AG04449 (cell line): ENCODE results near the gene TLR7.

Experiments used
- CTCF ChIA-PET: fragments of 350-600 bp; formaldehyde crosslinking; extraction: SDS; loops from one replicate; lab custom pipeline; 2021; ENCODE audit warnings: antibody characterized with exemption; lab: Yijun Ruan, JAX
- POLR2A ChIA-PET: fragments of 400-600, 350-600 bp; formaldehyde crosslinking; extraction: SDS; loops from one replicate; lab custom pipeline; 2020; ENCODE audit warnings: antibody characterized with exemption, inconsistent platforms; lab: Yijun Ruan, JAX
- DNase-seq: peaks from one replicate; pipeline ENCODE4 v3.0.0-alpha.2; 2010; ENCODE audit warnings: low read depth, low spot score
- H3K4me3 ChIP-seq: 2 replicates; pipeline ENCODE4 v1.5.1; 2011; ENCODE audit warnings: low read depth, mild to moderate bottlenecking, control low read depth, low read length
- TF ChIP-seq, protein P1 (sequence below): IDR thresholded peaks from one replicate; pipeline ENCODE4 v1.5.1; 2011; ENCODE audit warnings: mild to moderate bottlenecking, moderate library complexity, low read length, control low read depth, inconsistent platforms; ENCODE audit not compliant: insufficient read depth; ENCODE audit errors: missing control alignments

TLR7 gene

DNA sequence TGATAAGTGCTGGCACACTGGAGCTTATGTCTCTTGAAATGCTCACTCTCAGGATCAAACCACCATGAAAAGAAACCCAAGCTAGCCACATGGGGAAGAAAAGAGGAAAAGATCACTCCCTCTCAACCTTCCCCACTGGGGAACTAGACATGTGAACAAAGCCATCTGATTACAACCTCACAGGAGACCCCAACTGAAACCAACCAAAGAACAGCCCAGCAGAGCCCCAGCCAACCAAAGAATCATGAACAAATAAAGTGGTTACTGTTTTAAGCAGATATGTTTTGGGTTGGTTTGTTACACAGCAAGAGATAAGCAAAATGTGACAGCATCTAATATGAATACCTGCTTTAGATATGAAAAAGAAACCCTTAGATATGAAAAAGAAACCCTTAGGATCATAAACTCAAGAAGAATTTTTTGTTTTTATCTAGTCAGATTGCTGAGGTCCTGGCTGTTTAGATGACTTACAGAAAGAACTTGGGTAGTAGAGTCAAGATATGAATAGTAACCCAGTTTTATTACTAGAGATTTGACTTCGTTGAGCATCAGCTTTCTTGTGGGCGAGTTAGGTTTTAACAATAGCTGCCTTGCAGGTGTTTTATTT is 23.7 kb upstream of the TLR7 start:
- no peak overlapping the region for H3K4me3 ChIP-seq
- no peak for DNase-seq
- ChIA-PET POLR2A (no interaction called here), CTCF (no interaction called here)
- TF ChIP-seq, protein P1, sequence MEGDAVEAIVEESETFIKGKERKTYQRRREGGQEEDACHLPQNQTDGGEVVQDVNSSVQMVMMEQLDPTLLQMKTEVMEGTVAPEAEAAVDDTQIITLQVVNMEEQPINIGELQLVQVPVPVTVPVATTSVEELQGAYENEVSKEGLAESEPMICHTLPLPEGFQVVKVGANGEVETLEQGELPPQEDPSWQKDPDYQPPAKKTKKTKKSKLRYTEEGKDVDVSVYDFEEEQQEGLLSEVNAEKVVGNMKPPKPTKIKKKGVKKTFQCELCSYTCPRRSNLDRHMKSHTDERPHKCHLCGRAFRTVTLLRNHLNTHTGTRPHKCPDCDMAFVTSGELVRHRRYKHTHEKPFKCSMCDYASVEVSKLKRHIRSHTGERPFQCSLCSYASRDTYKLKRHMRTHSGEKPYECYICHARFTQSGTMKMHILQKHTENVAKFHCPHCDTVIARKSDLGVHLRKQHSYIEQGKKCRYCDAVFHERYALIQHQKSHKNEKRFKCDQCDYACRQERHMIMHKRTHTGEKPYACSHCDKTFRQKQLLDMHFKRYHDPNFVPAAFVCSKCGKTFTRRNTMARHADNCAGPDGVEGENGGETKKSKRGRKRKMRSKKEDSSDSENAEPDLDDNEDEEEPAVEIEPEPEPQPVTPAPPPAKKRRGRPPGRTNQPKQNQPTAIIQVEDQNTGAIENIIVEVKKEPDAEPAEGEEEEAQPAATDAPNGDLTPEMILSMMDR: no peak

DNA sequence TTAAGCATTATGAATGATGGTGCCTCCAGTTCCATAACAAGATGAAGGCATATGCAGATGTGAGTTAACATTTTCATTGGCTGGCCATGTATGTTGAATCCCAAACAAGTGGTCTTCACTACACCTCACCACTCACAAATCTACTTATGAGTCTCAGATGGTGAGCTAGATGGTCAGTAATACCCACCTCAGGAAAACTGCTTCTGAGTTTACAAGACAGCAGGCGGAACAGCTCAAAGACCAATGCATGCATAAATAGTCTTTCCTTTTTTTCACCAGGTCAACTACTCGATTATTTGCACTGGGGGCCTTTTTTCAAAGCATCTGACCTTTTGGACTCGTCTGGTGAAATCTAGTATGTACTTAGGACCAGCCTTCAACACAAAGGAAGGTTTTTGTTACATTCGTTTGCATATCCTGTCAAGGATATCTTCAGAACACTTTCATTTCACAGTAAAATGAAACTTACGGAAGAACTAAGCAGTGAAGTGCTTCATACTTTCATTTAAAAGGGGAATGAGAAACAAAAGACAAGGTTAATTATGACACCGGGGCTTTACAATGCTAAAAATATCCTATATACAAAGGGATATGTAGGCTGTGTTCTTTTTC is 23.1 kb upstream of the TLR7 start:
- no peak for DNase-seq
- CTCF ChIA-PET: no interaction called here
- POLR2A ChIA-PET: no interaction called here
- TF ChIP-seq, protein P1: no peak
- no peak overlapping the region for H3K4me3 ChIP-seq

DNA sequence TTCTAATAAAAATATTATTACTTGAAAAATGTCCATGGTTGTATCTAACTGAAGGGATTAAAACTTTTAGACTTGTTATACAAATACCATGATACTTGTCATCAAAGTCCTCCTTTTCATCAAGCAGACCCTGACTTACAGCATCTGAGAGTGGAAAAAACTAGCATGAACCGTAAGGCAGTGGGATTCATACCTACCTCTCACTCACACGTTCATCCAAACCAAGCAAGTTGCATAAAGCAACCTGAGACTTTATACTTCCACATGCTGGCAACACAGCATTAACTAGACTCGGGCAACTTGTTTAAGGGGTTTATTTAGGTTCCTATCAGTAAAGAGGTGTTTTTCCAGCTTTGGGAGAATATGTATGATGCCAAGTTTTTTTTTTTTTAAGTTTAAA is 22.6 kb upstream of the TLR7 start:
- POLR2A ChIA-PET: no interaction called here
- no peak for DNase-seq
- TF ChIP-seq, protein P1: no peak
- CTCF ChIA-PET: no interaction called here
- no peak overlapping the region for H3K4me3 ChIP-seq

DNA sequence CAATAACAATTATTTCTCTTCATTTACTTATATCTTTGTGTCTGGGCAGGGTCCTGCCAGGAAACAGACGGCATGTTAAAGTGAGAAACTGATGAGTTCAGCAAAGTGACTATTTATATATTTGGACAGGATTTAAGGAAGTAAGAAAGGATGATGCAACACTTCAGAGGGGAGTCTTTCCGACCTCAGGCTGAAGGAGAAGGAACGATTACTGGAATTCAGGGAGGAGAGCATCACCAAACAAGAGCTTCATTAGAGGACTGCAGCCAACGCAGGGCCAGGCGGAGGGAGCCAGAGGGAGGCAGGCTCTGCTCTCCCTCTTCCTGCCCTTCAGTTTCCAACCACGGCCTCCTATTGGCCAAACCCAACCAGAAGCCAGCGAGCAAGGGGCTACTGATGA is 1.5 kb upstream of the TLR7 start:
- TF ChIP-seq, protein P1: no peak
- H3K4me3 ChIP-seq: no peak overlapping the region
- ChIA-PET CTCF (no interaction called here), POLR2A (no interaction called here)
- no peak for DNase-seq

DNA sequence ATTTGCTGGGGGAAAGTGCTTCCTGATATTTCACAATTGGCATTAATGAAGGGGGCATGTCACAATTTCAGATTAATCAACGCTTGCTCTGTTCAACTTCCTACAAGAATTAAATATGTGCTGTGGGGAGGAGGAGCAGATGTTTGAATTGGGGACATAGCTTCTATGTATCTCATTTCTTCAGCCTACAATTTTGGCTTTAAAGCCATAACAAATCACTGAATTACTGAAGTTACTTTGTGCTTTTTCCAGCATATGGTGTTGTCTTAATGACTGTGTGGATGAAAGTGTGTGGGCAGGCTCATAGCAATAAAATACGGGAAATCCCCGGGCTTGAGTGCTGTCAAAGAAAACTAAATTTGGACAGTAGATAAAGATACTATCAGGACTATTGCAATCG is 813 bp downstream of the TLR7 start:
- CTCF ChIA-PET: no interaction called here
- H3K4me3 ChIP-seq: no peak overlapping the region
- DNase-seq: no peak
- TF ChIP-seq, protein P1: no peak
- POLR2A ChIA-PET: no interaction called here

DNA sequence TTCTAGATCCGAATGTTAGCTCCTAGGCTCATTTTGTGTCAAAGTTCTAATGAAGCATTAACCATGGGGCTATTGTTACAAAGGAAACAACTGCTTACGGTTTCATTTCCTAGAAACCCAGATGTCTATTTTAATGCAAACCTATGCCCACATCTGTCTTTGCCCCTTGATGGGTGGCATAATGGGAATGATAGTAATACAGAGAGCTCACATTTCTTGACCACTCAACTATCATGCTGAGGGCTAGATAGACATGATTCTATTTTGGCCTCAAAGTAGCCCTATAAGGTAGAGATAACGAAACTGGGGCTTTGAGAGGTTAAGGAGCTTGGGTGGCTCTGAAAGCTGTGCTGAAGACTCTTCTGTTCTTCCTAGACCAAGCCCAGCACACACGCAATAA is 1.9 kb downstream of the TLR7 start:
- no peak for DNase-seq
- no peak overlapping the region for H3K4me3 ChIP-seq
- ChIA-PET CTCF (no interaction called here), POLR2A (no interaction called here)
- TF ChIP-seq, protein P1: no peak
